HepG2 (cell line): Measurements from ENCODE around the gene DTX4. TPM values are rescaled to one million over a fixed set of nuclear protein-coding genes. Genes with fewer than 3 reads are reported as not detected.
A peak's percentile ranks its signal among the peaks of the same experiment; 100 is the strongest.

ENCODE experiments used
- HMG20B ChIP-seq: conservative IDR thresholded peaks from 2 replicates; pipeline ENCODE4 v1.6.1; 2016; ENCODE audit warnings: missing genetic modification reagents, missing compliant biosample characterization
- KAT7 ChIP-seq: IDR thresholded peaks from 2 replicates; pipeline ENCODE4 v1.6.1; 2018; ENCODE audit warnings: borderline replicate concordance, missing compliant biosample characterization
- KDM1A ChIP-seq: IDR thresholded peaks from 2 replicates; pipeline ENCODE4 v1.6.1; 2016; ENCODE audit warnings: missing compliant biosample characterization
- MAFG ChIP-seq: sonication (generic); formaldehyde crosslinking; IDR thresholded peaks from 2 replicates; pipeline ENCODE4 v1.5.1; 2020; ENCODE audit warnings: mild to moderate bottlenecking, missing genetic modification reagents
- POLR2AphosphoS5 ChIP-seq: IDR thresholded peaks from 2 replicates; pipeline ENCODE4 v1.6.1; 2012; ENCODE audit warnings: low read depth, low read length
- TBX3 ChIP-seq: fragments of 450-650 bp; IDR thresholded peaks from 2 replicates; pipeline ENCODE4 v1.6.1; 2017; ENCODE audit warnings: antibody characterized with exemption, mild to moderate bottlenecking, inconsistent platforms, borderline replicate concordance
- ZNF280D ChIP-seq: sonication (generic); formaldehyde crosslinking; IDR thresholded peaks from 2 replicates; pipeline ENCODE4 v1.5.1; 2020; ENCODE audit warnings: mild to moderate bottlenecking, missing genetic modification reagents
- ZNF746 ChIP-seq: sonication (generic); formaldehyde crosslinking; IDR thresholded peaks from 2 replicates; pipeline ENCODE4 v1.8.0; 2022; ENCODE audit warnings: mild to moderate bottlenecking, missing genetic modification reagents
- polyA plus RNA-seq, 8 experiments: library from polyadenylated mRNA; depleted of rRNA in 3 of 8; stranded (reverse) in 7 of 8; unstranded in 1 of 8; fragments of >200 nt; fragmentation: Illumina TruSeq in 4 of 8; extraction: Trizol in 4 of 8; gene quantifications; 2 replicates each; pipeline versions ENCODE4 v1.2.1 to v1.2.3, GENCODE V29; 2011 to 2016; ENCODE audit warnings: low read depth in 4 of 8, missing spikeins in 1 of 8, mixed read lengths in 1 of 8; ENCODE audit not compliant: insufficient read depth in 1 of 8
- total RNA-seq, 5 experiments: library from RNA; depleted of rRNA; stranded (reverse); fragments of >200 nt; fragmentation: Illumina TruSeq; extraction: Trizol; gene quantifications; 2 replicates each; pipeline ENCODE4 v1.2.3, GENCODE V29; 2016; ENCODE audit warnings: low read depth in 1 of 5
- TF ChIP-seq, protein P1 (sequence below): fragments of 450-650 bp; IDR thresholded peaks from 2 replicates; pipeline ENCODE4 v1.6.1; 2016
- TF ChIP-seq, protein P2 (sequence below): sonication (generic); formaldehyde crosslinking; IDR thresholded peaks from 2 replicates; pipeline ENCODE4 v1.4.0; 2020; ENCODE audit warnings: mild to moderate bottlenecking, low read depth, missing genetic modification reagents
- TF ChIP-seq, protein P3 (sequence below): sonication (generic); formaldehyde crosslinking; IDR thresholded peaks from 2 replicates; pipeline ENCODE4 v1.8.0; 2022; ENCODE audit warnings: mild to moderate bottlenecking, missing genetic modification reagents, moderate library complexity
- TF ChIP-seq, protein P4 (sequence below): sonication (generic); formaldehyde crosslinking; IDR thresholded peaks from 2 replicates; pipeline ENCODE4 v1.8.0; 2022; ENCODE audit warnings: missing genetic modification reagents, low read depth, mild to moderate bottlenecking, borderline replicate concordance

Gene DTX4
- total and polyA plus RNA-seq, 2 of the 13 experiments (the other 11 are each of a cell fraction or from before 2014, with no cell fraction given), result 0.67 to 5.6 TPM

DNA sequence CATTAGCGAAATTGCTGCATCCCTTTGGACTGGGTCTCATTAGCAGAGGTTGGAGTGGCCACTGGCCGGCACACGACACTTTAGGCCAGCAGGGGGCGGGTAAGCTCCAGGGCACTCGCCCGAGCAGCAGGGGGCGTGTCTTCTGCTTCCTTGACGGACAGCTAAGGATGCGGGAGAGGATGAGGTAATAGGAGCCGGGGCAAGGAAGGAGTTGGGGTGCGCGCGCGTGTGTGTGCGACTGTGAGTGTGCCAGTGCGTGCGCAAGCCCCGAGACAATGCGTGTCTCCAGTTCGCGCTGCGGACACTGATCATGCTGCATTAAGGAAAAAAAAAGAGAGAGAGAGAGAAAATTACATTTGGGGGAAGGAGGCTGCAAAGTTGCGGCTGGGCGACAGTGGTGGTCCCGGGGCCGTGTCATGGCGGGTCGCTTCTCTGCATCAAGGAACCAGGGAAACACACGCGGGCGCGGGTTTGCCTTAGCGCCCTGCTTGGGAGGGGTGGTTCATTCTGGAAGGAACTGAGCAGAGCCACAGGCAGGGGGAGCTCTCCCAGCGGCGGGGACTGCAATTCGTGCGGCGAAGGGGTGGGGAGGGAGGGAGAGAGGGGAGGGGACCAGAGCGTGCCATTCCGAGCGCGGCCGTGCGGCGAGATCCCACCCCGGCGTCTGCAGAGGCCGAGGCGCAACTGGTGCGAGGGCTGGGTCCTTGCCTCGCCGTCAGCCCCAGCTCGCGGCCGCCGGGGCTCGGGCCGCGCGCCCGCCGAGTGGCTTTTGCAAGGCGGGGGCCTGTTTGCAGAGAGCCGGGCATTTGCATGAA is at the start of gene DTX4 (continued):
- TF ChIP-seq, protein P1, sequence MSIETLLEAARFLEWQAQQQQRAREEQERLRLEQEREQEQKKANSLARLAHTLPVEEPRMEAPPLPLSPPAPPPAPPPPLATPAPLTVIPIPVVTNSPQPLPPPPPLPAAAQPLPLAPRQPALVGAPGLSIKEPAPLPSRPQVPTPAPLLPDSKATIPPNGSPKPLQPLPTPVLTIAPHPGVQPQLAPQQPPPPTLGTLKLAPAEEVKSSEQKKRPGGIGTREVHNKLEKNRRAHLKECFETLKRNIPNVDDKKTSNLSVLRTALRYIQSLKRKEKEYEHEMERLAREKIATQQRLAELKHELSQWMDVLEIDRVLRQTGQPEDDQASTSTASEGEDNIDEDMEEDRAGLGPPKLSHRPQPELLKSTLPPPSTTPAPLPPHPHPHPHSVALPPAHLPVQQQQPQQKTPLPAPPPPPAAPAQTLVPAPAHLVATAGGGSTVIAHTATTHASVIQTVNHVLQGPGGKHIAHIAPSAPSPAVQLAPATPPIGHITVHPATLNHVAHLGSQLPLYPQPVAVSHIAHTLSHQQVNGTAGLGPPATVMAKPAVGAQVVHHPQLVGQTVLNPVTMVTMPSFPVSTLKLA, result no peak
- TF ChIP-seq, protein P2, sequence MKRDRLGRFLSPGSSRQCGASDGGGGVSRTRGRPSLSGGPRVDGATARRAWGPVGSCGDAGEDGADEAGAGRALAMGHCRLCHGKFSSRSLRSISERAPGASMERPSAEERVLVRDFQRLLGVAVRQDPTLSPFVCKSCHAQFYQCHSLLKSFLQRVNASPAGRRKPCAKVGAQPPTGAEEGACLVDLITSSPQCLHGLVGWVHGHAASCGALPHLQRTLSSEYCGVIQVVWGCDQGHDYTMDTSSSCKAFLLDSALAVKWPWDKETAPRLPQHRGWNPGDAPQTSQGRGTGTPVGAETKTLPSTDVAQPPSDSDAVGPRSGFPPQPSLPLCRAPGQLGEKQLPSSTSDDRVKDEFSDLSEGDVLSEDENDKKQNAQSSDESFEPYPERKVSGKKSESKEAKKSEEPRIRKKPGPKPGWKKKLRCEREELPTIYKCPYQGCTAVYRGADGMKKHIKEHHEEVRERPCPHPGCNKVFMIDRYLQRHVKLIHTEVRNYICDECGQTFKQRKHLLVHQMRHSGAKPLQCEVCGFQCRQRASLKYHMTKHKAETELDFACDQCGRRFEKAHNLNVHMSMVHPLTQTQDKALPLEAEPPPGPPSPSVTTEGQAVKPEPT (CRISPR knock-in tag), result 0 out of 2 replicates have a peak, but pooled peaks have one; percentile 59
- TF ChIP-seq ZNF280D (CRISPR knock-in tag) (no peak), KAT7 (no peak), MAFG (no peak), ZNF746 (CRISPR knock-in tag) (peak; percentile 92), HMG20B (no peak), POLR2AphosphoS5 (no peak), KDM1A (CRISPR knock-in tag) (no peak), TBX3 (no peak)
- TF ChIP-seq, protein P3, sequence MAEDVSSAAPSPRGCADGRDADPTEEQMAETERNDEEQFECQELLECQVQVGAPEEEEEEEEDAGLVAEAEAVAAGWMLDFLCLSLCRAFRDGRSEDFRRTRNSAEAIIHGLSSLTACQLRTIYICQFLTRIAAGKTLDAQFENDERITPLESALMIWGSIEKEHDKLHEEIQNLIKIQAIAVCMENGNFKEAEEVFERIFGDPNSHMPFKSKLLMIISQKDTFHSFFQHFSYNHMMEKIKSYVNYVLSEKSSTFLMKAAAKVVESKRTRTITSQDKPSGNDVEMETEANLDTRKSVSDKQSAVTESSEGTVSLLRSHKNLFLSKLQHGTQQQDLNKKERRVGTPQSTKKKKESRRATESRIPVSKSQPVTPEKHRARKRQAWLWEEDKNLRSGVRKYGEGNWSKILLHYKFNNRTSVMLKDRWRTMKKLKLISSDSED, result no peak
- TF ChIP-seq, protein P4, sequence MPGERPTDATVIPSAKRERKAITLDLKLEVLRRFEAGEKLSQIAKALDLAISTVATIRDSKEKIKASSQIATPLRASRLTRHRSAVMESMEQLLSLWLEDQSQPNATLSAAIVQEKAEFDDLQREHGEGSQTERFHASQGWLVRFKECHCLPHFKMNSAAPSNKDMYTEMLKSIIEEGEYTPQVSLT (CRISPR knock-in tag), result no peak
